ENCODE data around the gene LUC7L3. TPM values are rescaled to one million over a fixed set of nuclear protein-coding genes. Genes with fewer than 3 reads are reported as not detected.

The LUC7L3 gene
- total RNA-seq, 1 experiment from 2014 or later, result 63.2 TPM

DNA sequence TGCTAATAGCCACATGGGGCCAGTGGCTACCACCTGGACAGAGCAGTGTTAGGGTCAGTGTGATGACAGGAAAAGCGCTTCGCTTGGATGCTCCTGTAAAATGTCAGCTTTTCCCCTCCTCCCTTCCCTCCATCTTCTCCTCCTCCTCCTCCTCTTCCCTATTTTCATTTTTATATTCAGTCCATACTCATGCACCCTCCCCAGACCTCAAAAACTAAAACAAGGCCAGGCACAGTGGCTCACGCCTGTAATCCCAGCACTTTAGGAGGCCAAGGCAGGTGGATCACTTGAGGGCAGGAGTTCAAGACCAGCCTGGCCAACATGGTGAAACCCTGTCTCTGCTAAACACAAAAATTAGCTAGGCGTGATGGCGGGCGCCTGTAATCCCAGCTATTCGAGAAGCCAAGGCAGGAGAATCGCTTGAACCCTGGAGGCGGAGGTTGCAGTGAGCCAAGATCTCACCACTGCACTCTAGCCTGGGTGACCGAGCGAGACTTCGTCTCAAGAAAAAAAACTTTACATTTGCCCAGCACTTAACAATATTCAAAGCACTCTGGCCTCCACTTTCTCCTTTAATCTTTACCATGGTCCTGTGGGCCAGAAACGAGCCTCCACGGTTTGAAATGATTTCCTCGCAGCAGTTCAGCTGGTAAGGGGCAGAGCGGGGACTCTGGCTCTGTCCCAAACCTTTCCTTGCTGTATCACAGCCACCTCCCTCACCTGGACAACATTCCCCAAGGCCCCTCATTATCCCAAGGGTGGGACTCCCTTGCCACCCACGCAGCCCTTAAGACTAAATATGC is 33.5 kb upstream of the LUC7L3 start:
- no peak for DNase-seq (ENCODE audit: low spot score)

DNA sequence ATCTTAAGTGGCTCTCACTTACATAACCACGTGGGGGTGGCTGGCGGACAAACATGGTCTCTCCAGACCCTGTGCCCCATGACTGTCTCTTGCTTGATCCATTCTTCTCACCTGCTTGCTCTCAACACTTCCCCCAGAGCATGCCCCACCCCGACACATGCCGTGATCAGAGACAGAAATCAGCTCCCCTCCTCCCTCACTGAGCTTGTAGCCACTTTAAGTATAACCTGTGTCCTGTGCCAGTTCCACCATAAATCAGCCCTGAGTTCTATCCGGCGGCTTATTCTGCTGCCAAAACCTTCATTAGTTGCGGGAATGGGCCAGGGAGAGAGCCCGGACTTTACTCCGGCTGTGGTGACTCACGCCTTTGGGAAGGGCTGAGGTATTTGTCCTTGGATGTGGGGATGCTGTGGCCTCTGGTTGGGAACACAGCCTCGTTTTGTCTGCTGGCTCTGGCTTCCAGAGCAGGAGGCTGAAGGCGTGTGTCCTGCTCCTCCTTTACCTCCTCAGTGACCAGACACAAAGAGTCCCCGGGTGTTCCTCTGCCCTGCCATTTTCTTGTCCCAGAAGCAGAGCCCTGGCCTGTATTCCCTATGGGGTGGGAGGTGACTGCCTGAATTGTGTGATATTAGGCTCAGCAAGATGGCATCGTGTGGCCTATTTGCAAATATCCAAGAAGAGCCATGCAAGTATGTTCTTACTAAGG is 32.8 kb upstream of the LUC7L3 start:
- peak; percentile 98 for DNase-seq (ENCODE audit: low spot score)

DNA sequence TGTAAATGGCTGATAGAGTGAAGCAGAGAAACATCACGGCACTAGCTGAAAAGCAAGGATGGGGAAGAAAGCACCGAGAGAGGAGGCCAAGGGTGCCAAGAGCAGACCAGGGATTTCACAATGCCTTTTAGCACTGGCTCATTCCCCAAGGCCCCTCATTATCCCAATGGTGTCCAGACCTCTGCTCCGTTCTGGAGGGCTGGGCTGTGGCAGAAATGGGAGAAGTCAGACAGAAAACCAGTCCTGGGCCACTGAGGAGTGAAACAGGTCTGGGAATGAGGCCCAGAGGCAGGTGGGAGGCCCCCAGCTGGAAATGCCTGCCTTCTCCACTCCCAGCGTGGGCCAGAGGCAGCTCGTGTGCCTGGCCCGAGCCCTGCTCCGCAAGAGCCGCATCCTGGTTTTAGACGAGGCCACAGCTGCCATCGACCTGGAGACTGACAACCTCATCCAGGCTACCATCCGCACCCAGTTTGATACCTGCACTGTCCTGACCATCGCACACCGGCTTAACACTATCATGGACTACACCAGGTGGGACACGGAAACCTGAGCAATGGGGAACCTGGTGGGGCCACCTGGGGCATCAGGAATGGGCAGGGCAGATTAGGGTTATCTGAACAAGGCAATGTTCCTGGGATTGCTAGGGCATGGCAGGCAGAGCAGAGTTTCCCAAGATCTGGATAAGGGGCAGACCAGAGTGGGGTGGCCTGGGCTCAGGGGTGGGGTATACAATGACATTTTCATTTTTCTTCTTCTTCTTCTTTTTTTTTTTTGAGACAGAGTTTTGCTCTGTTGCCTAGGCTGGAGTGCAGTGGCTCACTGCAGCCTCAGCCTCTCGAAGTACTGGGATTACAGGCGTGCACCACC is 32.0 kb upstream of the LUC7L3 start:
- DNase-seq (ENCODE audit: low spot score), result peak; percentile 63

DNA sequence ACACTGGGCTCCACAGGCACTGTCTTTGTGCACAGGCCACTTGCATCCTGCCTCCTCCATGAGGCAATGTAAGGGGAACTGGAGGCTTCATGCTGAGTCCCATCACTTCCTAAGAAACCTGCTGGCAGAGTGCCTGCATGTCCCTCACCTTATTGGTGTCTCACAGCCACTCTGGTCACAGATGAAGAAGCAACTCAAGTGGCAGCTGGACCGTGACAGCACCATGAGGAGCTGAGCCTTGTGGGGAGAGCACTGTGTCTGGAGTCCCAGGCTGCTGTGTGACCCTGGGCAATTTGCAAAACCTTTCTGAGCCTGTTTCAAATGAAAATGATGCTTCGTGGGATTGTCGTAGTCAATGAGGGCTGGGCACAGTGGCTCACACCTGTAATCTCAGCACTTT is 31.2 kb upstream of the LUC7L3 start:
- DNase-seq (ENCODE audit: low spot score), result no peak

DNA sequence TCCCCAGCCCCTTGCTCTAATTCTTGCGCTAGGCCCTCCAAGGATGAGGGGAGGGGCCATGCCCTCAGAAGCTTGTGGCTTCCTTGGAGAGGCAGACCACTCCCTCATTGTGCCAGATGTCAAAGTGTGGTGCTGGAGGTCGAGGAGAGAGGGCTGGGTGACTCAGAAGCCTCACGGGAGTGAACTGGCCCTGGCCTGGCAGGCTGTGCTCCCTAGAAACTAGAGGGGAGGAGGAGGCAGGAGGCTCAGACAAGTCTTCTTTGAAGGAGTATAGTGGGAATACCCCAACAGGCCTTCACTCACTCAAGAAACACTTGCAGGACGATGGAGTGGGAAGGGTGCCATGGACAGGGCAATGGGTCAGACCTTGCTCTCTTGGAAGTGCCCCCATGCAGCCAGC is 30.2 kb upstream of the LUC7L3 start:
- DNase-seq (ENCODE audit: low spot score), result peak; percentile 75

DNA sequence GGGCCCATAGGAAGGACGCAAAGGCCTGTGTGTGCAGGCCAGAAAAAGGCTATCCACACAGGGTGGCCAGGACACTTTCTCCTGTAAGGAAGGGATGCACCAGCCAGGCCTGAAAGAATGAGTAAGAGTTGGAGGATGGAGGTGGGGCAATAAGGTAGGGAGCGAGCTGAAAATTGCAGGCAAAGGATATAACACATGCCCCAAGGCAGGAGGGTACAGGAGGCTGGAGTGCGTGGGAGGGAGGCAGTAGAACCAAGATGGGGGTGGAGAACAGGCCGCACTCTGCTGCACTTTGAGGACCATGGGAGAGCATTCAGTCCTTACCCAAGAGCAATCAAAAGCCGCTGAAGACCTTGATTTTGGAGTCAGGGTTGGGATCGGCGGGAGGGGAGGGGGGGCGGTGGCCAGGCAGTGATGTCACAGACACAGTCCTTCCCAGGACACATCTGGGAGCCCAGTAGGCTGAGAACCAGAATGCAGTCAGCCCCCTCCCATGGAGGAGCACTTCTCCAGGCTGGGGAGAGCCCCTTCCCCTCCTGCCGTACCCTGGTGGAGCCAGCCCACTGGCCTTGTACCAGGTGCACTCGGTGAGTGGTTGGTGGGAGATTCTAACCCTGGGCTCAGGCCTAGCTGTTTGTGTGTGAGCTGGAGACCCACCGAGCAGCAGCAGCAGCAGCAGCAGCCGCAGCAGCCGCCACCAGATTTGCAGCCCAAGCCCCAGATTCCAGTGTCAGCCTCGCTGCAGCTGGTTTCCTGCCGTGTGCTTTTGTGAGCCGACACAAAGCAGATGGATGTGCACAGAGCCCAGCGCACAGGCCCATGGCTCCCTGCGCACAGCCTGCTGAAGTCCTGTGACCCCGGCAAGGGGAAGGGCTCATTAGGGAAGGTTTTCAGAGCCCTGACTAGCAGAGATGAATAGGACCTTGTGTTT is 29.2 kb upstream of the LUC7L3 start:
- no peak for DNase-seq (ENCODE audit: low spot score)

DNA sequence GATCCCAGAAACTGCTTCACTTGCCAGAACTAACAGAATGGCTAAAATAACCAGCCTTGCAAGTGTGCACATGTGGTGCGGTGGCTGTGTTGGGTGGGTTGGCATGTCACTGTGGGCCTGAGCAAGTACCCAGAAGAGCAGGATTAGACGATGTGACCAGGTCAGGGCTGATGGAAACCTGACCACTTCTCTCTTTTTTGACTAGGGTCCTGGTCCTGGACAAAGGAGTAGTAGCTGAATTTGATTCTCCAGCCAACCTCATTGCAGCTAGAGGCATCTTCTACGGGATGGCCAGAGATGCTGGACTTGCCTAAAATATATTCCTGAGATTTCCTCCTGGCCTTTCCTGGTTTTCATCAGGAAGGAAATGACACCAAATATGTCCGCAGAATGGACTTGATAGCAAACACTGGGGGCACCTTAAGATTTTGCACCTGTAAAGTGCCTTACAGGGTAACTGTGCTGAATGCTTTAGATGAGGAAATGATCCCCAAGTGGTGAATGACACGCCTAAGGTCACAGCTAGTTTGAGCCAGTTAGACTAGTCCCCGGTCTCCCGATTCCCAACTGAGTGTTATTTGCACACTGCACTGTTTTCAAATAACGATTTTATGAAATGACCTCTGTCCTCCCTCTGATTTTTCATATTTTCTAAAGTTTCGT is 28.4 kb upstream of the LUC7L3 start:
- DNase-seq (ENCODE audit: low spot score), result no peak

DNA sequence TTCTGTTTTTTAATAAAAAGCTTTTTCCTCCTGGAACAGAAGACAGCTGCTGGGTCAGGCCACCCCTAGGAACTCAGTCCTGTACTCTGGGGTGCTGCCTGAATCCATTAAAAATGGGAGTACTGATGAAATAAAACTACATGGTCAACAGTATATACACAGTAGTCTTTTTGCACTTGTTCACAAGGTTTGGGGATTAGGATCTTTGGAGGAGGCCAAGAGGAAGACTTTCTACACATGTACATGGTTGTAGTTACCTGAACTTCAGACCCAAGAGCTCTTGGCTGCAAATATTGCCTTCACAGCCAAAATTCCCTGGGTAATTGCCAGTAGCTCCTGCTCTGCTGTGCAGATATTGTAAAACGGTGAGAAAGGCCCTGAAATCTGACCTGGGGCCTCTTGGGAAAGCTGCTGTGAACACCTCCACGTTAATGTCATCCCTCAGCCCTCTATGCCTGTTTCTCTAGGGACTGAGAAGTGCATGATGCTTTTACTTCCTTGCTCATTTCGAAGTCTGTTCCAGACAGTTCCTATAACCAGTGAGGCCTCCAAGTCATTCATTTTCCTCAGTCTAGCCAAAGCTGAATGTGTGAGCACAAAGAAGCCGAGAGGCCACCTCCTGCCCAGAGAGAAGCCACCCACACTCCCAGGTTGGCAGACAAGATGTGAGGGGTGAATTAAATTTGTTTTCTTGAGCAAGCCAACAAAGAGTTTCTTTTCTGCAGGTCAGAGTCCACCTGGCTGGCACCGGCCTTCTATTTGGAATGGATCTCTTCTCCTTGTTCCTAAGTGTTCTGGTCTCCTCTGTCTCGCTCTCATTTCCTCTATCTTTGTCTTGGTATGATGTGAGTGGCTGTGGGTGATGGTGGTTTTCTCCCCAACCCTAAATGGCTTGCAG is 27.6 kb upstream of the LUC7L3 start:
- no peak for DNase-seq (ENCODE audit: low spot score)

DNA sequence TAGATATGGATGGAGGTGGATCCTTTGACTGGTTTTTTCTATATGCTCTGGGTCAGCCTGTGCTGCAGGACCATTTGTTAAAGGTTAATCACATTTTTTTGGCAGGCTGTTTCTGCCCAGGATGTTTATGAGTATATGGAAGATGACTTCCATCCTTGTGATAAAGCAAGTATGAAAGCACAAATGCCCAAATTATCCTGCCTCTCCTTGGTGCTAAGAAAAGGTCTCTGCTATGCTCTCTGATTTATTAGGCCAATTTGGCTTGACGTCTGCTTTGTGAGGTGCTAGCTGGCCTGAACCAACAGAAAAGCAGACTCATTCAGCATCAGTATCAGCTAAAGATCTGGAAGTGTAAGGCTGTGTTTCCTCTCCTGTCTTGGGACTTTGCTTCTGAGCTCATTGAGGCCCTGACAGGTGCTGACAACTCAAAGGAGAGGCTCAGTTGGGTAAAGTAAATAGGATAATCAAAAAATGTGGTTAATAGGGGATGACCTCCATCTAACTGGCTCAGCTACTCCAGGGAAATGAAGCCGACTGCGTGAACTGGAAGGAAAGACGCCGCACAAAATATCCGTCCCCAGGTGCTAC is 26.9 kb upstream of the LUC7L3 start:
- no peak for DNase-seq (ENCODE audit: low spot score)

- DNase-seq (ENCODE audit: low spot score), result no peak
Measured at GRCh38 chr17:50693036-50693682, 26.2 kb upstream of the LUC7L3 start.

- DNase-seq (ENCODE audit: low spot score), result no peak
Measured at GRCh38 chr17:50696365-50696879, 23.0 kb upstream of the LUC7L3 start.

DNA sequence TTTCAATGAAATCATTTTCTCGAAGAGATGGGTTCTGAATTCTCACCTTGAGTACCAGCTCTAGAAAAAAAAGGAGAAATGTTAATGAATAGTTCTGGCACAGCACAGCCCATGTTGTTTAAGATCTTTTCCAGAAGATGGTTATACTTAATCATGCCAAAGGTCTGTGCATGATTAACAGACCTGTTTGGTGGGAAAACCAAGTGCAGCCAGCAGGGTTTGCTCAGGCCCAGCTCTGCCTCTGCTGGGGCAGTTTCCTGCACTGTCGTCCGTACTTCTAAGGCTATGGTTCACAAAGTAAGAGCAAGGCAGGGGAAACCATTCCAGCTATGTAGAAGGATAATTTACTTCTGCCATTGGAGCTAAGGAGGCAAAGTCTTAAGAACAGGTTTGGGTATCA is 22.3 kb upstream of the LUC7L3 start:
- DNase-seq (ENCODE audit: low spot score), result no peak

GRCh38 chr17:50697663-50698272 is 21.6 kb upstream of the LUC7L3 start:
- no peak for DNase-seq (ENCODE audit: low spot score)

GRCh38 chr17:50699410-50699809 is 20.0 kb upstream of the LUC7L3 start:
- DNase-seq (ENCODE audit: low spot score), result peak; percentile 63

GRCh38 chr17:50703162-50703561 is 16.2 kb upstream of the LUC7L3 start:
- DNase-seq (ENCODE audit: low spot score), result no peak

DNA sequence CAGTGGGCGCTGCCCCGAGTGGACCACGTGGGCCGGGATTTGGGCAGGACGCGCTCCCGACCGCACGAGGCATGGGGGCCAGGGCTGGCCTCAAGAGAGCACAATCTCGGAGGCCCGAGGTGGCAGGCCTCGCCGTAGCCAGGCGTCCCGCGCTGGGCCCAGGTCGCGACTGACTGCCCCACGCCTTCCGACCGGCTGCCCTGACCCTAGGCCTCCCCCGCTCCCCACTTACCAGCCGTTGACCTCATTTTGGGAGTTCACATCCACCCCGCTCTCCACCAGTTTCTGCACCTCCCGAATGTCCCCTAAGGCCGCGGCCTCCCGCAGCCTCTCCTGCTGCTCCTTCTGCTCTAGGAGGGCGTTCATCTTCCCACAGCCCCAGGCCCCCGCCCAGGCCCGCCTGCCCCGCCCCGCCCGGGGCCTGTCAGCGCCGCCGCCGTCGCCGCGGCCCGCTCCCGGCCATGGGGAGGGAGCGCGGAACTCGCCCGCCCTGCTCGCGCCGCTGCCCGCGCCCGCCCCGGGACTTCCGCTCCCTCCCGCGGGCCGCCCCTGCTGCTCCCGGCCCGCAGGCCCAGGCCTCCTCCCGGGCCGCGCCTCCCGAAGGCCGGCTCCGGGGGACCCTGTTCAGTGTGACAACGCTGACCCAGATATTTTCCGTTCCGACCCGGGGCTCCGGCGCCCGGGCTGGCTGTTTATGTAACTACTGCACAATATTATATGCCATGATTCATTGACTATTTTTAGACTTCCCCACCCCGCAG is 11.9 kb upstream of the LUC7L3 start, which contains the start of gene ANKRD40:
Gene ANKRD40, minus strand, starts transcription at position 626 of the 761 bp plus-strand sequence. Its CDS starts 260 bp downstream, at position 366.
- peak; percentile 85 for DNase-seq (ENCODE audit: low spot score)
